C4-2B (cell line): ENCODE results near the gene TRPM5.

Source experiments
- H3K27ac ChIP-seq: fragments of 450-650 bp; 2 replicates; pipeline ENCODE4 v1.5.1; 2017
- CTCF ChIP-seq: fragments of 450-650 bp; conservative IDR thresholded peaks from 2 replicates; pipeline ENCODE4 v1.5.1; 2017; ENCODE audit warnings: mild to moderate bottlenecking
- ZFX ChIP-seq: fragments of 450-650 bp; IDR thresholded peaks from 2 replicates; pipeline ENCODE4 v1.6.1; 2017

Gene TRPM5

DNA sequence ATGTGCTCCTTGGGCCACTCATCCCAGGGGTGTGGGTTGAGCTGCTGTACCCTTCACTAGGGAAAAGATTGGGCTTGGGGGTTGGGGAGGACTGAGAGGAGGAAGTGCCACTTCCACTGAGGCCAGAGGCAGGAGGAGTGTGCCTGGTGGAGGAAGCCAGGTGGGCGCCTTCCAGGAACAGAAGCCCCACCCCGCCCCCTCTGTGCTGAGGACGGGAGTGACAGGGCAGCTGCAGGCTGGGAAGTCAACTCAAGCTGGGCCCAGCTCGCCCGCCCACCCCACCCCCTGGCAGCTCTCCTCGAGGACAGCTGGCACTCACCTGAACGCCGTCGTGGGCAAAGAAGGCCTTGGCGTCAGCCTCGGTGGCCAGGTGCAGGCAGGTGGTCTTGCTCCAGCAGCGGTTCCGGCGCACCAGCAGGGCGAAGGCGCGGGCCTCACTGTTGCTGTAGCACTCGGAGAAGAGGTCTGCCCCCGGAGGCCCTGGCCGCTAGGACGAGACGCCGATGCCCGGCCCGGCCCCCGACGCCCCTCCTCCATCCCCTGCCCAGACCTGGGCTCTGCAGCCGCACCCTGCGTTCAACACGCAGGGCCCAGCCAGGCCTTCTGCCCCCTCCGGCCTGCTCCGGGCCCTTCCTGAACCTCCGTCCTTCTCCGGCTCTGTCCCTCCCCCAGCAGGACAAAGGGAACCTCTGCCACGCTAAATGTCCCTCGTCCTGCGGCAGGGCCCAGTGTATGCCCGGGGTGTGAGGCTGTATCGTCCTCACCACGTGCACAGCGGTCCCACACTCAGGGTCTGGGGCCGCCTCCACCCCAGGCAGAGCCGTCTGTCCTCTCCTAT is 30.4 kb downstream of the TRPM5 start:
- no peak for TF ChIP-seq ZFX
- TF ChIP-seq CTCF = no peak

DNA sequence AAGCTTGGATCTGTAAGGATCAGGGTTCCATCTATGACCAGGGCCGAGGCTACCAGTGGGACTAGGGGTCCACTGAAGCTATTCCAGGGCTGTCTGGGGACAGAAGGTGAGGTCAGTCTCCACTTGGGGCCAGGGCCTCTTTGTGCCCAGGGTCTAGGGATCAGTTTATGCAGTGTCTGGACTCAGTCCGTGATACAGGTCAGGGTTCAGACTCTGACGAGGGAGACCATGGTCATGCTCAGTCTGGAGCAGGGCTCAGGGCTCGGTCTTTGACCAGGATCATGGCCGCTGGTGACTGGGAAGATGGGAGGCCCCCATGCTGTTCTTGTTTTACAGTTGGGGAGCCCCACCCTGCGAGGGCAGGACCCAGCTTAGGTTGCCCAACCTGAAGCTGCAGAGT is 32.0 kb downstream of the TRPM5 start:
- TF ChIP-seq CTCF (no peak), ZFX (no peak)
- no peak overlapping the region for H3K27ac ChIP-seq

More for the DNA sequence above, 30.4 kb downstream of the TRPM5 start:
- no peak overlapping the region for H3K27ac ChIP-seq

DNA sequence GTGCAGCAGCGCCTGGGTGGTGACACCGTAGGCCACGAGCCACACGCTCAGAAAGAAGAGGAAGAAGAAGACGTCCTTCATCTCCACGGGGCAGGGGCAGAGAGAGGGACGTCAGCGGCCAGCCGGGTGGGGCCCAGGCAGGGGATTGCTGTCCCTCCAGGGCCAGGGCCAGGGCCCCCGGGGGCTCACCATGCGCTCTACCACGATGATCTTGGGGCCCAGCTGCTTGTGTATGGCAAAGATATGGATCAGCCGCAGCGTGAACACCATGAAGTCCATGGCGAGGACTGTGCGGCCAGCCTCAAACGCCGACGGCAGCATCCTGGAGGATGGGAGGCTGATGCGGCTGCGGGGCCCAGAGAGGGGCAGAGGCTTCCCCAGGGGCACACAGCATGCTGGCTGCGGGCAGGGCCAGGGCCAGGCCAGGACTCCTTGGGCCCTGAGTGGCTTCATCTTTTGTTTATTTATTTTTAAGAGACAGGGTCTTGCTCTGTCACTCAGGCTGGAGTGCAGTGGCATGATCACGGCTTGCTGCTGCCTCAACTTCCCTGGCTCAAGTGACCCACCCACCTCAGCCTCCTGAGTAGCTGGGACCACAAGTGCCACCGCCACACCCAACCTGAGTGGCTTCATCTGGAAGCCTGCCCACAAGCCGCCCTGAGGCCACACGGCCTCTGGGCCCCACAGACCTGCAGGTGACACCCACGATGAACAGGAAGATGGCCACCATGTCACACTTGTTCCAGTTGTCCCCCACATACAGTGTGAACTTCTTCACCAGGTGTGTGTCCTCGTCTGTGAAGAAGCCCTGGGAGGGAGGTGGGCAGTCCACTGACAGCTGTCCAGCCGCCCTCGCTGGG is 32.6 kb downstream of the TRPM5 start:
- no peak for TF ChIP-seq CTCF
- TF ChIP-seq ZFX = no peak
- no peak overlapping the region for H3K27ac ChIP-seq

DNA sequence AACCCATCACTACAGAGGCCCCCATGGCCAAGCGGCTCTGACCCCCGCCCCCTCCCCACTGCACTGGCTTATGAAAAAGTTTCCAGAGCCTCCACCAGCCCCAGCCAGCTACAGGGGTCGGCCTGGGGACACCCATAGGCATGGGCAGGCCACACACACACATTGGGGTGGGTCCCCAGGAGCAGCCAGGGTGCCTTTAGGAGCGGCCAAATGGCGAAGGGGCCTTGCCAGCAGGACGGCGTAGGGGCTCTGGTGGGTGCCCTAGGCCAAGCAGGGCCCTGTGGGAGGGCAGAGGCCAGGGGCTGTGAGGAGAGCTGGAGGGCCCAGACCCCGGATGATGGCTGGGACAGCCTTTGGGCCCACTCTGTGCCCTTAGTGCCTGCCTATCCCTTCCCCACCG is 33.7 kb downstream of the TRPM5 start:
- no peak overlapping the region for H3K27ac ChIP-seq
- no peak for TF ChIP-seq ZFX
- TF ChIP-seq CTCF = no peak

DNA sequence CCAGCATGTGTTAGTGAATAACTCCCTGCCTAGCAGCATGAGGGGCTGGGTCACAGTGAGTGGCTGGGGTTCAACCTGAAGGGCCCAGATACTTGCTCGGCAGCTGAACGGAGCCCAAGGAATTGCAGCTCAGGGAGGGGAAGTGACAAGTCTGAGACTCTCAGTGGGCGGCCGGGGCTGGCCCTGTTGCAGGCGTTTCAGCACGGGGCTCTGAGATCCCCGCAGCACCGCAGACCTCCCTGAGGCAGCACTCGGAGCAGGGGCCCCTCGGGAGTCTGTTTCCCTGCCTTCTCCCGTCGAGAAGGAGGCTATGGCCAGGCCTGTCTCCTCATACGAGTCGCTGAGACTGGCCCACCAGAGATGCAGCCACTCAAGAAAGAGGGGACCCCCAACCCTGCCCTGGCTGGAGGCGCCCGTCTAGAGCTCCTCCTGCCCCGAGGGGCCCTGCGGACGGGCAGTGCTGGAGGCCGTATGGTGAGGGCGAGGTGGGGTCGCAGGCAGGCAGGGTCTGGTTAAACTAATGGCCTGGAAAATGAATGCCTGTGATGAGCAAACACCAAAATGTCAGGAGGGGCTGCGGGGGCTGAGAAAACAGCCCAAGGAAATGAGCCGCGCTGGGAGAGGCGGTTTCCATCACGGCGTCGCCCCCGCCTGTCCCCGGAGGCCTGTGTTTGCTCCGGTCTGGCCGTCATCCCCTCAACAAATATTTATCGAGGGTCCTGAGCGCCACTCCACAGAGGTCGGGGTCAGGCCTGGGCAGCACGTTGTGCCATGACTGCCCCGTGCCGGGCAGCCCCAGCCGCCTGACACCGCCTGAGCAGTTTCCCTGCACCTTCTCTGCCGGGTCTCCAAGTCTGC is 34.5 kb downstream of the TRPM5 start:
- H3K27ac ChIP-seq = no peak overlapping the region
- TF ChIP-seq CTCF = no peak
- no peak for TF ChIP-seq ZFX

GRCh38 chr11:2409126-2409525 is 35.2 kb downstream of the TRPM5 start:
- H3K27ac ChIP-seq = no peak overlapping the region
- TF ChIP-seq ZFX (no peak), CTCF (no peak)
